ENCODE measurements around the gene RABEP2. TPM values are rescaled to one million over a fixed set of nuclear protein-coding genes. Genes with fewer than 3 reads are reported as not detected.

The RABEP2 gene
- total RNA-seq, 1 experiment from 2014 or later = 13.4 TPM

DNA sequence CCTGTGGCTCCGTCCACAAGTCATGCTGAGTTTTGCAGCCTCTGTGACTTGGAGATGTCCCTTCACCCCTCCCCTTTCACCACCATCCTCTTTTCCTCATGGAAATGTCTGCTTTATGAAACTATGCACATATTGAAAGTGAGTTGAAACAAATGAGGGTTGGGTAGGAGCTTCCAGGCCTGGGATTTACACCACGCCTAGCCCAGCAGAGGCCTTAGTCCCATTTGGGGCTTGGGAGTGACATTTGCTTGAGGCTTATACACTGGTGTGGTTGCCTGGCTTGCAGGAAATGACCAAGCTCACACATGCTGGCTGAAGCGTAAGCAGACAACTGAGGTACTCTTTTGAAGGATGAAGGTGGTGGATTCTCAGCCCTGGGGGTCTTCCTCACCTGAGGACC lies 39.0 kb upstream of the RABEP2 start:
- ChIA-PET CTCF (no interaction called here), POLR2A (no interaction called here), RAD21 (ENCODE audit: low non-redundant PET in 1 of 2, low total read pairs in 2 of 2, uncharacterized antibody in 2 of 2, unreplicated experiment in 2 of 2) (no interaction called here)
- ATAC-seq = no peak
- H3K4me2 ChIP-seq (ENCODE audit: low read length) = no peak overlapping the region
- H3K27me3 ChIP-seq (ENCODE audit: insufficient read depth, low read length) = no peaks in the 10 kb centered on the region
- H3K9me2 ChIP-seq (ENCODE audit: insufficient read depth) = no peaks in the 10 kb centered on the region
- H3K4me3 ChIP-seq (replicated peaks in 1 of 2; ENCODE audit: low read depth in 1 of 2, low read length in 2 of 2) = no peak overlapping the region
- BruUV-seq (replicated peaks) = no TSS peak
- no peak overlapping the region for H3K27ac ChIP-seq (ENCODE audit: low read depth, low read length)
- H3K9me3 ChIP-seq (ENCODE audit: control insufficient read depth in 1 of 2, insufficient read depth in 1 of 2, low read depth in 1 of 2, low read length in 2 of 2) = no peaks in the 10 kb centered on the region
- H3K9ac ChIP-seq (ENCODE audit: low read length) = no peak overlapping the region
- no peaks in the 10 kb centered on the region for H3K4me1 ChIP-seq (ENCODE audit: control insufficient read depth in 1 of 2, insufficient read depth in 2 of 2, low read length in 2 of 2)
- H4K20me1 ChIP-seq (ENCODE audit: insufficient read depth) = no peaks in the 10 kb centered on the region
- H3K79me2 ChIP-seq (ENCODE audit: insufficient read depth, low read length) = no peaks in the 10 kb centered on the region
- peaks cover 24 to 43% of the 10 kb centered on the region in 2 experiments; a peak in 3 of 4 replicates for H3K36me3 ChIP-seq (ENCODE audit: control insufficient read depth in 1 of 2, insufficient read depth in 2 of 2, low read length in 2 of 2)
- no peak overlapping the region for H2AFZ ChIP-seq (ENCODE audit: low read depth, low read length, poor library complexity, severe bottlenecking)
- intact Hi-C loops (cut with micrococcal nuclease) = no loop called here
- no peak for DNase-seq (ENCODE audit: low read depth, low spot score)
- TF ChIP-seq EZH2phosphoT487 (IDR thresholded peaks at IDR 0.05; ENCODE audit: borderline replicate concordance) = no peak
- TF ChIP-seq, protein P1, sequence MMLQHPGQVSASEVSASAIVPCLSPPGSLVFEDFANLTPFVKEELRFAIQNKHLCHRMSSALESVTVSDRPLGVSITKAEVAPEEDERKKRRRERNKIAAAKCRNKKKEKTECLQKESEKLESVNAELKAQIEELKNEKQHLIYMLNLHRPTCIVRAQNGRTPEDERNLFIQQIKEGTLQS (IDR thresholded peaks at IDR 0.05) = no peak
- TF ChIP-seq, protein P2, sequence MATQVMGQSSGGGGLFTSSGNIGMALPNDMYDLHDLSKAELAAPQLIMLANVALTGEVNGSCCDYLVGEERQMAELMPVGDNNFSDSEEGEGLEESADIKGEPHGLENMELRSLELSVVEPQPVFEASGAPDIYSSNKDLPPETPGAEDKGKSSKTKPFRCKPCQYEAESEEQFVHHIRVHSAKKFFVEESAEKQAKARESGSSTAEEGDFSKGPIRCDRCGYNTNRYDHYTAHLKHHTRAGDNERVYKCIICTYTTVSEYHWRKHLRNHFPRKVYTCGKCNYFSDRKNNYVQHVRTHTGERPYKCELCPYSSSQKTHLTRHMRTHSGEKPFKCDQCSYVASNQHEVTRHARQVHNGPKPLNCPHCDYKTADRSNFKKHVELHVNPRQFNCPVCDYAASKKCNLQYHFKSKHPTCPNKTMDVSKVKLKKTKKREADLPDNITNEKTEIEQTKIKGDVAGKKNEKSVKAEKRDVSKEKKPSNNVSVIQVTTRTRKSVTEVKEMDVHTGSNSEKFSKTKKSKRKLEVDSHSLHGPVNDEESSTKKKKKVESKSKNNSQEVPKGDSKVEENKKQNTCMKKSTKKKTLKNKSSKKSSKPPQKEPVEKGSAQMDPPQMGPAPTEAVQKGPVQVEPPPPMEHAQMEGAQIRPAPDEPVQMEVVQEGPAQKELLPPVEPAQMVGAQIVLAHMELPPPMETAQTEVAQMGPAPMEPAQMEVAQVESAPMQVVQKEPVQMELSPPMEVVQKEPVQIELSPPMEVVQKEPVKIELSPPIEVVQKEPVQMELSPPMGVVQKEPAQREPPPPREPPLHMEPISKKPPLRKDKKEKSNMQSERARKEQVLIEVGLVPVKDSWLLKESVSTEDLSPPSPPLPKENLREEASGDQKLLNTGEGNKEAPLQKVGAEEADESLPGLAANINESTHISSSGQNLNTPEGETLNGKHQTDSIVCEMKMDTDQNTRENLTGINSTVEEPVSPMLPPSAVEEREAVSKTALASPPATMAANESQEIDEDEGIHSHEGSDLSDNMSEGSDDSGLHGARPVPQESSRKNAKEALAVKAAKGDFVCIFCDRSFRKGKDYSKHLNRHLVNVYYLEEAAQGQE (IDR thresholded peaks at IDR 0.05; ENCODE audit: low read depth) = no peak
- no peak for TF ChIP-seq RAD21 (IDR thresholded peaks at IDR 0.05; ENCODE audit: low read depth)

DNA sequence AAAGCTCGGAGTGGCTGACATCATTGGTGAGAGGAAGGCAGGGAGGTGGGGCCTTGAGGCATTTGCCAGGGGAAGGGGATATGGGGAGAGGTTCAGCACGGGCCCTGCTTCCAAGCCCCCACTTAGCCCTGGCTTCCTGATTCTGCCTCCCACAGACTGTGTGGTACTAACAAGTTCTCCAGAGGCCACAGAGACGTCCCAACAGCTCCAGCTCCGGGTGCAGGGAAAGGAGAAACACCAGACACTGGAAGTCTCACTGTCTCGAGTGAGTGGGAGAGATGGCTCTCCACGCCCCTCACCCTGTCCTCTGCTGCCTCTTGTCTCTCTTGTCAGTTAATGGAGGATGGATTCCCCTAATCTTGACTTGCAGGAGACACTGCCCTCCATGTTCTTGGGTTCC lies 33.8 kb upstream of the RABEP2 start:
- H3K4me2 ChIP-seq (ENCODE audit: low read length) = no peak overlapping the region
- peaks cover 8% of the 10 kb centered on the region for H3K79me2 ChIP-seq (ENCODE audit: insufficient read depth, low read length)
- ChIA-PET CTCF (no interaction called here), RAD21 (ENCODE audit: low non-redundant PET in 1 of 2, low total read pairs in 2 of 2, uncharacterized antibody in 2 of 2, unreplicated experiment in 2 of 2) (no interaction called here), POLR2A (no interaction called here)
- peaks cover 44 to 53% of the 10 kb centered on the region in 2 experiments; a peak in 3 of 4 replicates for H3K36me3 ChIP-seq (ENCODE audit: control insufficient read depth in 1 of 2, insufficient read depth in 2 of 2, low read length in 2 of 2)
- H3K9me3 ChIP-seq (ENCODE audit: control insufficient read depth in 1 of 2, insufficient read depth in 1 of 2, low read depth in 1 of 2, low read length in 2 of 2) = no peaks in the 10 kb centered on the region
- H3K27me3 ChIP-seq (ENCODE audit: insufficient read depth, low read length) = no peaks in the 10 kb centered on the region
- H3K4me1 ChIP-seq (ENCODE audit: control insufficient read depth in 1 of 2, insufficient read depth in 2 of 2, low read length in 2 of 2) = no peaks in the 10 kb centered on the region
- no peaks in the 10 kb centered on the region for H4K20me1 ChIP-seq (ENCODE audit: insufficient read depth)
- TF ChIP-seq RAD21 (IDR thresholded peaks at IDR 0.05; ENCODE audit: low read depth) (no peak), POLR2A (IDR thresholded peaks at IDR 0.05; ENCODE audit: borderline replicate concordance, extremely low read depth, insufficient read depth, insufficient read length) (no peak), EGR1 (IDR thresholded peaks at IDR 0.05; ENCODE audit: low read depth) (no peak), SIN3A (IDR thresholded peaks at IDR 0.05; ENCODE audit: low read depth) (no peak), FOSL1 (IDR thresholded peaks at IDR 0.05; ENCODE audit: low read depth) (no peak), EZH2 (IDR thresholded peaks at IDR 0.05) (no peak)
- TF ChIP-seq, protein P3, sequence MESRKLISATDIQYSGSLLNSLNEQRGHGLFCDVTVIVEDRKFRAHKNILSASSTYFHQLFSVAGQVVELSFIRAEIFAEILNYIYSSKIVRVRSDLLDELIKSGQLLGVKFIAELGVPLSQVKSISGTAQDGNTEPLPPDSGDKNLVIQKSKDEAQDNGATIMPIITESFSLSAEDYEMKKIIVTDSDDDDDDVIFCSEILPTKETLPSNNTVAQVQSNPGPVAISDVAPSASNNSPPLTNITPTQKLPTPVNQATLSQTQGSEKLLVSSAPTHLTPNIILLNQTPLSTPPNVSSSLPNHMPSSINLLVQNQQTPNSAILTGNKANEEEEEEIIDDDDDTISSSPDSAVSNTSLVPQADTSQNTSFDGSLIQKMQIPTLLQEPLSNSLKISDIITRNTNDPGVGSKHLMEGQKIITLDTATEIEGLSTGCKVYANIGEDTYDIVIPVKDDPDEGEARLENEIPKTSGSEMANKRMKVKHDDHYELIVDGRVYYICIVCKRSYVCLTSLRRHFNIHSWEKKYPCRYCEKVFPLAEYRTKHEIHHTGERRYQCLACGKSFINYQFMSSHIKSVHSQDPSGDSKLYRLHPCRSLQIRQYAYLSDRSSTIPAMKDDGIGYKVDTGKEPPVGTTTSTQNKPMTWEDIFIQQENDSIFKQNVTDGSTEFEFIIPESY (IDR thresholded peaks at IDR 0.05; ENCODE audit: extremely low read depth, insufficient replicate concordance, low read length) = no peak
- TF ChIP-seq, protein P1 (IDR thresholded peaks at IDR 0.05) = no peak
- no peak overlapping the region for H3K27ac ChIP-seq (ENCODE audit: low read depth, low read length)
- no peak overlapping the region for H3K9ac ChIP-seq (ENCODE audit: low read length)
- BruUV-seq (replicated peaks) = no TSS peak
- no peak overlapping the region for H2AFZ ChIP-seq (ENCODE audit: low read depth, low read length, poor library complexity, severe bottlenecking)
- no peak for ATAC-seq
- H3K4me3 ChIP-seq (replicated peaks in 1 of 2; ENCODE audit: low read depth in 1 of 2, low read length in 2 of 2) = no peak overlapping the region
- H3K9me2 ChIP-seq (ENCODE audit: insufficient read depth) = no peaks in the 10 kb centered on the region
- DNase-seq (ENCODE audit: low read depth, low spot score) = no peak
- intact Hi-C loops (cut with micrococcal nuclease) = no loop called here

Measured in HCT116 (cell line).